GM04504 (cell line): ENCODE measurements around the gene KRT72.

Experiments
- DNase-seq: peaks from one replicate; pipeline ENCODE4 v3.0.0-alpha.2; 2012; ENCODE audit warnings: low read depth

Gene KRT72

DNA sequence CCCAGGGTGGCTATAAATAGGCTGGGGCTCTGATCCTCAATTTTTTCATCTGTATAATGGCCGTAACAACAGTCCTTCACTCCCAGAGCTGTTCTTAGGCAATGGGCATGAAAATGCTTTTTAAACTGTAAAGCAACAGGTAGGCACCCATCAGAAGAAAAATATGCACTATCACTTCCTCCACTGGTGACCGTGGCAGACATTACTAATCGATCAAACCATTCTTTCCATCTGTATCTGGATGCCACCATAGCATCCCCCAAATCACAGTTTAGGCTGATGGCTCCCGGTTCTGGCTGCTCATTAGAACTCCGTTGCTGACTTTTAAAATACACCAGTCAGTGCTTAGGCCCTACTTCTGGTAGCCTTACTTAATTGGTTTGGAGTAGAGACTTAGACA is 59.6 kb downstream of the KRT72 start:
- DNase-seq: no peak

DNA sequence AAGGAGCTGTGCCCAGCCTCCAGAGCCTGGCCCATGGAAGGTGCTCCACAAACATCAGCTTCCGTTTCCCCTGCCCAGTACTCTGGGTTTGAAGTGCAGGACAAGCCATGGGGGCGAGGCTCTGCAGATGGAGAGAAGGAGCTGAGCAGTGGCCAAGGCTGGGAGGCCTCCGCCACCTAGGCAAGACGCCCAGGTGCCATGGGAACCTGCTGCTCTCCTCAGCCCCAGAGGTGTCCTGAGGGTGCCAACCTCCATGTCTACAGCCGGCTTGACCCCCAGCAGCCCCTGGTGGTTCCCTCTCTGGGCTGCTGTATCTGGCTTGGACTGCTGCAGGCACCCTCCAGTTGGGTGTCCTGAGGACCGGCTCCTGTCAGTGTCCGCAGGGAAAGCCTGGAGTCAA is 60.7 kb downstream of the KRT72 start:
- DNase-seq: no peak

DNA sequence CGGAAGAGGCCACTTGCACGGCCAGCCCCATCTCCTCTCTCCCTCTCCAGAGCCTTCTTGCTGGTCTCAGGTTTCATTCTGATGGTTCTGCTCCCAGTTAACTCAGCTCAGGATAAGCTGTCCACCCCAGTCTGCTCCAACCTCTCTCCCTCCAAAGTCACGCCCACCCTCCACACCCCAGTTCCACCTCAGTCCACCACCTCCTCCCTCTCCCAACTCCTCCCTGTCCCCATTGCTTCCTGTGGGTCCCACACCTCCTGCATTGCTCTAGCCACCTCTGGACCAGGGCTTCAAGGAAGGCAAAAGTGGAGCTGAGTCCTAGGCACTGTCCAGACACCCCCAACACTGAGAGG is 61.5 kb downstream of the KRT72 start:
- no peak for DNase-seq

DNA sequence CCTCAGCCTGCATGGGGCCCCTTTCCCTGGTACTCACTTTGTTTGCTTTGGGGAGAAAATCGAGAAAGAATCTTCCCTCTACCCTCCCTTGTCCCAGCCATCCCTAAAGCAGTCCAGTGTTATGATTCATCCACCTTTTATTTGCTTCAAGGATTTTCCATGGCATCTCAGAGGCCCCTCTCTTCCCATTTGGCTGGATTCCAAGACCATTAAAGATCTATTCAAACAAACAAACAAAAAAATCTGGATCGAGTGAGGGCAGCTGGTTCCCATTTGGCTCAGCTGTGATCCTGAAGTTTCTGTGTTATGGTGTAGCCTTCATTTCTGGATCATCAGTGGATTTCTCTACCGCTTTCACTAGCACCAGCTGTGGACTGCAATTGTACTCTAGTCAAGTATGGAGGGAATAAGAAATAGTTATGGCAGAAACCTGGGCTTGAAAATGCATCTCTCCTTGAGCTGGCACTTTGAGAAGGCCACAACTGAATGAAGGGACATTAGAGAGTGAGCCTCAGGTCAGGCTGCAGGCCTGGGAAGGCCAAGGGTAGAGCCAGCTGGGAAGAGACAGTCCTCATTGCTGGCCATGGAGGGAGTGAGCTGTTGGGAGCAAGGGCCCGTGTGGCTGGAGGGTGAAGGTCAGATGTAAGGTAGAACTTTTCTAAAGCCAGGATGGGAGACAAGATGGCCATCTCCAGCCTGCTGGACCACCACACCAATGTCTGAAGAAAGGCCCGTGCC is 62.0 kb downstream of the KRT72 start:
- DNase-seq: peak; percentile 63

DNA sequence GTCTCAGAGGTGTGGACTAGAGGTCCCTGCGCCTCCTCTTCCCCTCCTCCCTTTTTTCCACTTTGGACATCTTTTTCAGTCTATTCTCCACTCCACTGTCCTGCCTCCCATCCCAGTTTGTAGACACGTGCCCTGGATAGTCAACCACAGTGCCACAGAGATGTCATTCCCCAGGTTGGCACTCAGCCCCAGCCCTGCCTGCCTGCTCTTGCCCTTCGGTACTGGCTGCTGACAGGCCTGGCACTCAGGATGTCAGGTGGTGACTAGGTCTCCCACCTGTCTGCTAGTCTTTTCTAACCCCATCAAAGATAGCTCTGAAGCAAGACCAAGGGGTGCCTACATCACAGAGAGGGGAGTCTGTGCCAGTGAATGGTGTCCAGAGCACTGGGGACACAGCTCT is 64.2 kb downstream of the KRT72 start:
- DNase-seq: no peak
